SK-N-SH (cell line): ENCODE measurements around the gene SPTB. TPM values are rescaled to one million over a fixed set of nuclear protein-coding genes. Genes with fewer than 3 reads are reported as not detected.

Source experiments
- CTCF ChIA-PET: fragments of 300-600, 350-600 bp; formaldehyde crosslinking; extraction: SDS; loops from one replicate; lab custom pipeline; 2021; lab: Yijun Ruan, JAX
- POLR2A ChIA-PET: fragments of 350-600 bp; sonication (Branson Sonifier 250); formaldehyde crosslinking; extraction: SDS; loops from one replicate; lab custom pipeline; 2020; ENCODE audit warnings: antibody characterized with exemption, inconsistent platforms; lab: Yijun Ruan, JAX
- DNase-seq: peaks from one replicate; pipeline ENCODE4 v3.0.0; 2012
- H2AFZ ChIP-seq: fragments of 200-600 bp; sonication (generic); 2 replicates; pipeline ENCODE4 v1.8.1; 2016; ENCODE audit warnings: antibody characterized with exemption, mild to moderate bottlenecking, low read depth
- H3F3A ChIP-seq: fragments of 200-600 bp; sonication (generic); replicated peaks from 2 replicates; pipeline ENCODE3; 2016; ENCODE audit warnings: antibody characterized with exemption, mild to moderate bottlenecking; ENCODE audit not compliant: insufficient read depth
- H3K27ac ChIP-seq, 2 experiments: fragments of 200-500 bp in 1 of 2; fragments of 200-600 bp in 1 of 2; sonication (Bioruptor generic) in 1 of 2; sonication (generic), shearing (Covaris generic) in 1 of 2; 2 replicates each; pipeline versions ENCODE4 v1.5.1 to v1.6.1; 2014 to 2016; ENCODE audit warnings: low read depth in 2 of 2, inconsistent platforms in 1 of 2, low read length in 1 of 2, mild to moderate bottlenecking in 1 of 2, mixed read lengths in 1 of 2
- H3K27me3 ChIP-seq: fragments of 200-600 bp; sonication (generic), shearing (Covaris generic); 2 replicates; pipeline ENCODE4 v1.6.1; 2016; ENCODE audit warnings: mixed run types; ENCODE audit not compliant: insufficient read depth
- H3K36me3 ChIP-seq, 2 experiments: fragments of 200-500 bp in 1 of 2; fragments of 200-600 bp in 1 of 2; sonication (Bioruptor generic) in 1 of 2; sonication (generic) in 1 of 2; replicated peaks in 1 of 2; 2 replicates each; pipeline versions ENCODE3 to v1.5.1; 2014 to 2016; ENCODE audit warnings: low read length in 1 of 2, mild to moderate bottlenecking in 1 of 2; ENCODE audit not compliant: insufficient read depth in 2 of 2, control insufficient read depth in 1 of 2
- H3K4me1 ChIP-seq, 2 experiments: fragments of 200-500 bp in 1 of 2; fragments of 200-600 bp in 1 of 2; sonication (Bioruptor generic) in 1 of 2; sonication (generic), shearing (Covaris generic) in 1 of 2; 2 replicates each; pipeline versions ENCODE4 v1.5.1 to v1.6.1; 2014 to 2016; ENCODE audit warnings: low read depth in 1 of 2, low read length in 1 of 2, mixed run types in 1 of 2; ENCODE audit not compliant: insufficient read depth in 2 of 2, control insufficient read depth in 1 of 2
- H3K4me2 ChIP-seq: fragments of 200-600 bp; sonication (generic), shearing (Covaris generic); 2 replicates; pipeline ENCODE4 v1.6.1; 2017; ENCODE audit warnings: mixed run types
- H3K4me3 ChIP-seq, 2 experiments: fragments of 200-500 bp in 1 of 2; fragments of 200-600 bp in 1 of 2; sonication (Bioruptor generic) in 1 of 2; sonication (generic), shearing (Covaris generic) in 1 of 2; 2 replicates each; pipeline versions ENCODE4 v1.5.1 to v1.8.1; 2014 to 2016; ENCODE audit warnings: low read depth in 2 of 2, inconsistent platforms in 1 of 2, low read length in 1 of 2, mild to moderate bottlenecking in 1 of 2, mixed read lengths in 1 of 2, moderate library complexity in 1 of 2
- H3K79me2 ChIP-seq: fragments of 200-600 bp; sonication (generic); 2 replicates; pipeline ENCODE4 v1.8.1; 2017; ENCODE audit warnings: mild to moderate bottlenecking; ENCODE audit not compliant: insufficient read depth
- H3K9ac ChIP-seq: fragments of 200-600 bp; sonication (generic); 2 replicates; pipeline ENCODE4 v1.6.1; 2017; ENCODE audit warnings: mixed run types
- H3K9me2 ChIP-seq: fragments of 200-600 bp; sonication (generic); 2 replicates; pipeline ENCODE4 v1.6.1; 2017; ENCODE audit warnings: mixed run types
- H3K9me3 ChIP-seq: fragments of 200-600 bp; sonication (generic); 2 replicates; pipeline ENCODE4 v1.6.1; 2017; ENCODE audit warnings: mixed run types, mild to moderate bottlenecking, moderate library complexity
- H4K20me1 ChIP-seq: fragments of 200-600 bp; sonication (generic); 2 replicates; pipeline ENCODE4 v1.6.1; 2017; ENCODE audit warnings: mild to moderate bottlenecking, mixed run types; ENCODE audit not compliant: insufficient read depth
- CHD2 ChIP-seq: fragments of 150-350 bp; IDR thresholded peaks from 2 replicates; pipeline ENCODE4 v1.6.1; 2018; ENCODE audit warnings: low read length; ENCODE audit not compliant: partially characterized antibody
- EZH2phosphoT487 ChIP-seq: fragments of 200-600 bp; sonication (generic); IDR thresholded peaks from 2 replicates; pipeline ENCODE4 v1.6.1; 2017; ENCODE audit warnings: low read depth, mixed run types, mild to moderate bottlenecking, antibody characterized with exemption, moderate library complexity, borderline replicate concordance
- JUND ChIP-seq: IDR thresholded peaks from 2 replicates; pipeline ENCODE4 v1.4.0; 2012
- MXI1 ChIP-seq: IDR thresholded peaks from 2 replicates; pipeline ENCODE4 v1.6.1; 2012; ENCODE audit warnings: mild to moderate bottlenecking, low read depth, low read length, improper control_type of control experiment
- NFIC ChIP-seq: IDR thresholded peaks from 2 replicates; pipeline ENCODE4 v1.4.0; 2012; ENCODE audit warnings: borderline replicate concordance
- NRF1 ChIP-seq: IDR thresholded peaks from 2 replicates; pipeline ENCODE4 v1.6.1; 2012; ENCODE audit warnings: low read depth, mild to moderate bottlenecking, low read length
- PBX3 ChIP-seq: IDR thresholded peaks from 2 replicates; pipeline ENCODE4; 2012
- RAD21 ChIP-seq: IDR thresholded peaks from 2 replicates; pipeline ENCODE4 v1.6.1; 2012; ENCODE audit warnings: mild to moderate bottlenecking, low read length
- RCOR1 ChIP-seq: fragments of 150-350 bp; IDR thresholded peaks from 2 replicates; pipeline ENCODE4 v1.6.1; 2017; ENCODE audit warnings: antibody characterized with exemption, low read length
- RXRA ChIP-seq: IDR thresholded peaks from 2 replicates; pipeline ENCODE4 v1.4.0; 2012; ENCODE audit warnings: low read depth, mild to moderate bottlenecking, borderline replicate concordance
- SIN3A ChIP-seq: IDR thresholded peaks from 2 replicates; pipeline ENCODE4 v1.6.1; 2012; ENCODE audit warnings: low read depth, mild to moderate bottlenecking, low read length, moderate library complexity, borderline replicate concordance
- TAF1 ChIP-seq: IDR thresholded peaks from 2 replicates; pipeline ENCODE4 v1.6.1; 2012; ENCODE audit warnings: low read depth, mild to moderate bottlenecking, low read length, moderate library complexity, borderline replicate concordance
- TCF12 ChIP-seq: IDR thresholded peaks from 2 replicates; pipeline ENCODE4 v1.4.0; 2012
- TEAD4 ChIP-seq: IDR thresholded peaks from 2 replicates; pipeline ENCODE4 v1.4.0; 2012; ENCODE audit warnings: mild to moderate bottlenecking, borderline replicate concordance; ENCODE audit not compliant: insufficient read depth
- YY1 ChIP-seq: IDR thresholded peaks from 2 replicates; pipeline ENCODE4 v1.4.0; 2012; ENCODE audit warnings: low read depth, mild to moderate bottlenecking
- WGBS: methylation state at CpG from one replicate; pipeline ENCODE4 v1.1.6; 2017; ENCODE audit warnings: low lambda C conversion rate; 5-methylcytosine and 5-hydroxymethylcytosine counted together
- polyA plus RNA-seq, 3 experiments: library from polyadenylated mRNA; depleted of rRNA; stranded (reverse); fragments of >200 nt; gene quantifications; 2 replicates each; pipeline ENCODE4 v1.2.3, GENCODE V29; 2012
- TF ChIP-seq, protein P1 (sequence below): fragments of 150-350 bp; IDR thresholded peaks from 2 replicates; pipeline ENCODE4 v1.6.1; 2017; ENCODE audit warnings: antibody characterized with exemption, low read length, low read depth, borderline replicate concordance

Gene SPTB
- polyA plus RNA-seq, 1 of the 3 experiments (the other 2 are of a cell fraction): 0.15 TPM

GRCh38 chr14:64885559-64885958 is 5.9 kb upstream of the SPTB start:
- Histone ChIP-seq H3F3A (no peaks in the 10 kb centered on the region), H3K27ac (no peak overlapping the region), H2AFZ (no peak overlapping the region), H3K9me3 (no peaks in the 10 kb centered on the region), H3K9ac (no peak overlapping the region), H3K79me2 (no peaks in the 10 kb centered on the region), H3K27me3 (peaks cover 27% of the 10 kb centered on the region), H3K4me2 (no peak overlapping the region), H3K9me2 (no peaks in the 10 kb centered on the region), H3K36me3 (no peaks in the 10 kb centered on the region), H3K4me1 (peaks cover 0 to 14% of the 10 kb centered on the region in 2 experiments; a peak in 2 of 4 replicates), H4K20me1 (no peaks in the 10 kb centered on the region), H3K4me3 (no peak overlapping the region)
- no peak for DNase-seq
- ChIA-PET POLR2A (no interaction called here), CTCF (interaction anchor here (0.9 to 1.6 kb wide), 2 partner anchors 62 to 67 kb away, joined by 3 to 9 read pairs; no protein-coding TSS in a partner anchor)
- WGBS: 89% methylated on average over 2 of the region's 2 CpGs
- TF ChIP-seq NFIC (no peak), MXI1 (no peak), TEAD4 (no peak), TCF12 (no peak)

GRCh38 chr14:64880221-64881121 is 764 bp upstream of the SPTB start:
- peak; percentile 89 for DNase-seq
- CTCF ChIA-PET: interaction anchor here (0.6 to 7.0 kb wide), 10 partner anchors 11 to 533 kb away, joined by 3 to 88 read pairs (median 4); no protein-coding TSS in a partner anchor

GRCh38 chr14:64878837-64879634 is 671 bp downstream of the SPTB start:
- no peaks in the 10 kb centered on the region for H3K79me2 ChIP-seq
- H3K9me2 ChIP-seq: no peaks in the 10 kb centered on the region
- peak overlapping the region; percentile 54 to 60 for H3K4me3 ChIP-seq
- POLR2A ChIA-PET: interaction anchor here (0.7 to 2.1 kb wide), 2 partner anchors 25 to 56 kb away, joined by 3 to 9 read pairs; no protein-coding TSS in a partner anchor
- H3K27me3 ChIP-seq: peaks cover 44% of the 10 kb centered on the region
- H4K20me1 ChIP-seq: no peaks in the 10 kb centered on the region
- H3K4me1 ChIP-seq: peaks cover 0 to 17% of the 10 kb centered on the region in 2 experiments; a peak in 2 of 4 replicates
- DNase-seq: peak; percentile 15
- H3K36me3 ChIP-seq: no peaks in the 10 kb centered on the region
- H3K27ac ChIP-seq: no peak overlapping the region
- CTCF ChIA-PET: interaction anchor here (1.1 to 7.0 kb wide), 8 partner anchors 9 to 242 kb away, joined by 3 to 88 read pairs (median 4); no protein-coding TSS in a partner anchor
- TF ChIP-seq JUND (no peak), RCOR1 (no peak), EZH2phosphoT487 (no peak), SIN3A (no peak), NRF1 (no peak), RXRA (no peak), YY1 (no peak), PBX3 (no peak), TAF1 (no peak), CHD2 (no peak), NFIC (no peak), RAD21 (no peak)
- TF ChIP-seq, protein P1, sequence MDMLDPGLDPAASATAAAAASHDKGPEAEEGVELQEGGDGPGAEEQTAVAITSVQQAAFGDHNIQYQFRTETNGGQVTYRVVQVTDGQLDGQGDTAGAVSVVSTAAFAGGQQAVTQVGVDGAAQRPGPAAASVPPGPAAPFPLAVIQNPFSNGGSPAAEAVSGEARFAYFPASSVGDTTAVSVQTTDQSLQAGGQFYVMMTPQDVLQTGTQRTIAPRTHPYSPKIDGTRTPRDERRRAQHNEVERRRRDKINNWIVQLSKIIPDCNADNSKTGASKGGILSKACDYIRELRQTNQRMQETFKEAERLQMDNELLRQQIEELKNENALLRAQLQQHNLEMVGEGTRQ: no peak
- no peaks in the 10 kb centered on the region for H3F3A ChIP-seq
- 33% methylated on average over 19 of the region's 43 CpGs for WGBS
- H3K9me3 ChIP-seq: no peaks in the 10 kb centered on the region
- H2AFZ ChIP-seq: peak overlapping the region; percentile 86; the same call in 1 of the 2 replicates
- H3K4me2 ChIP-seq: peak overlapping the region; percentile 81
- no peak overlapping the region for H3K9ac ChIP-seq

More at GRCh38 chr14:64880221-64881121, 764 bp upstream of the SPTB start:
- no peak for TF ChIP-seq RCOR1
- POLR2A ChIA-PET: interaction anchor here (2.1 kb wide), 1 partner anchor 57 kb away, joined by 9 read pairs; no protein-coding TSS in a partner anchor
- no peaks in the 10 kb centered on the region for H4K20me1 ChIP-seq
- peak overlapping the region; percentile 81 for H3K4me2 ChIP-seq
- H3K27ac ChIP-seq: peak overlapping the region in 1 of 2 experiments; percentile 55; a peak in 2 of 4 replicates
- H3K9me2 ChIP-seq: no peaks in the 10 kb centered on the region
- peaks cover 0 to 17% of the 10 kb centered on the region in 2 experiments; a peak in 2 of 4 replicates for H3K4me1 ChIP-seq
- H3F3A ChIP-seq: no peaks in the 10 kb centered on the region
- H3K9me3 ChIP-seq: no peaks in the 10 kb centered on the region
- H3K9ac ChIP-seq: no peak overlapping the region
- H3K4me3 ChIP-seq: peak overlapping the region; percentile 54 to 60
- peak overlapping the region; percentile 86 for H2AFZ ChIP-seq
- no peaks in the 10 kb centered on the region for H3K36me3 ChIP-seq
- no peaks in the 10 kb centered on the region for H3K79me2 ChIP-seq
- 14% methylated on average over 33 of the region's 49 CpGs for whole genome bisulfite sequencing
- peaks cover 44% of the 10 kb centered on the region for H3K27me3 ChIP-seq
